Mucosa of stomach (tissue), 1 donor: Measurements from ENCODE around the gene RGS16.

Experiments
- H3K27me3 ChIP-seq: one replicate; pipeline ENCODE4 v1.7.0; 2013; ENCODE audit warnings: mild to moderate bottlenecking, low read length; ENCODE audit not compliant: control insufficient read depth, insufficient read depth
- H3K36me3 ChIP-seq: one replicate; pipeline ENCODE4 v1.7.0; 2013; ENCODE audit warnings: low read length; ENCODE audit not compliant: control insufficient read depth, insufficient read depth
- H3K4me1 ChIP-seq: one replicate; pipeline ENCODE4 v1.7.0; 2013; ENCODE audit warnings: mild to moderate bottlenecking, low read length; ENCODE audit not compliant: control insufficient read depth, insufficient read depth
- H3K4me3 ChIP-seq: one replicate; pipeline ENCODE4 v1.7.0; 2013; ENCODE audit warnings: low read length
- H3K9ac ChIP-seq: one replicate; pipeline ENCODE4 v1.7.0; 2013; ENCODE audit warnings: mild to moderate bottlenecking, low read length, moderate library complexity
- H3K9me3 ChIP-seq: one replicate; pipeline ENCODE4 v1.7.0; 2013; ENCODE audit warnings: mild to moderate bottlenecking, low read length, moderate library complexity; ENCODE audit not compliant: control insufficient read depth
- donor health status: Pancreatic carcinoma.

RGS16 gene

DNA sequence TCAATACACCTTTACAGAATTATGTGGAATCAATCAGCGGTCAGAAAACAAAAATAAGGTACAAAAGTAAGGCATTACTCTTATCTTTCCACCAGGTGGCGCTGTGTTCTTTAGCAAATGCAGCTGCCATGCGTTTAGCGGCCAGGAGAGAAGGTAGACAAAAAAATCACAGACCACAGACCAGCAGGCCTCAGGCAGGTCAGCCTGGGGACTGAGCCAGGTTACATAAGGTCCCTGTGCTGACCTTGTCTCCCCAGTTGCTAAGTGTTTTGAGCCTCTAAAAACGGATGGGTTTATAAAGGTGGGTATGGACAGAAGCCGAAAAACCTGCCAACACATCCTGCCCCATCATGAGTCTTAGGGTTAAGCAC lies 2.8 kb downstream of the RGS16 start:
- Histone ChIP-seq H3K9ac (no peak overlapping the region), H3K4me1 (peaks cover 37% of the 10 kb centered on the region), H3K36me3 (peaks cover 3% of the 10 kb centered on the region), H3K9me3 (no peaks in the 10 kb centered on the region), H3K4me3 (no peak overlapping the region), H3K27me3 (no peaks in the 10 kb centered on the region)

DNA sequence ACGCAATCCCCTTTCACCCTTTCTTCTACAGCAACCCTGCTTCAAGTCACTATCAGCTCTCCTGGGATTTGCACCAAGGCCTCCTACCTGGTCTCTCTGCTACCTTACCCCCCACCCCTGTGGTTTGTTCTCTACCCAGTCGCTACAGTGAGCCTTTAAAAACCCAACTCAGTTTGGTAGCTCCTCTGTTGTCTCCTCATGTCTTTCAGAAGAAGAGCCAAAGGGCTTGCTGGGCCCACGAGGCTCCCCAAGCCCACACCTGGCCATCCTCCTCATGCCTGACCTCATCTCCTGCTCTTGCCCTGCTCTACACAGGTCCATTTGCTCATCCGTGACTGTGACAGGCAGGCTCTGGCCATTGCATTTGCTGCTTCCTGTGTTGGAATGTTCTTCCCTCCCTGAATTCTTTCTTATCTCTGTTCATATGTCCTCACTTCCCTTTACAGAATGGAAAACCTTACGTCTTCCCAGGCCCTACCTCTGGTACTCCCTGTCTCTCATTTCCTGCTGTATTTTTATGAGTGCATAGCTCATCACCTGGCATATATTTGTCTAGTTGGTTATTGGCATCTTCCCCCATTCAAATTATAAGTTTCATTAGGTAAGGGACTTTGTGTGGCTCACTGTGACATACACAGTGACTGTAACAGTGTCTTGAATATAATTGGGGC lies 3.3 kb downstream of the RGS16 start:
- H3K9me3 ChIP-seq = no peaks in the 10 kb centered on the region
- peaks cover 3% of the 10 kb centered on the region for H3K36me3 ChIP-seq
- H3K9ac ChIP-seq = no peak overlapping the region
- no peak overlapping the region for H3K4me3 ChIP-seq
- H3K4me1 ChIP-seq = peaks cover 37% of the 10 kb centered on the region
- no peaks in the 10 kb centered on the region for H3K27me3 ChIP-seq

DNA sequence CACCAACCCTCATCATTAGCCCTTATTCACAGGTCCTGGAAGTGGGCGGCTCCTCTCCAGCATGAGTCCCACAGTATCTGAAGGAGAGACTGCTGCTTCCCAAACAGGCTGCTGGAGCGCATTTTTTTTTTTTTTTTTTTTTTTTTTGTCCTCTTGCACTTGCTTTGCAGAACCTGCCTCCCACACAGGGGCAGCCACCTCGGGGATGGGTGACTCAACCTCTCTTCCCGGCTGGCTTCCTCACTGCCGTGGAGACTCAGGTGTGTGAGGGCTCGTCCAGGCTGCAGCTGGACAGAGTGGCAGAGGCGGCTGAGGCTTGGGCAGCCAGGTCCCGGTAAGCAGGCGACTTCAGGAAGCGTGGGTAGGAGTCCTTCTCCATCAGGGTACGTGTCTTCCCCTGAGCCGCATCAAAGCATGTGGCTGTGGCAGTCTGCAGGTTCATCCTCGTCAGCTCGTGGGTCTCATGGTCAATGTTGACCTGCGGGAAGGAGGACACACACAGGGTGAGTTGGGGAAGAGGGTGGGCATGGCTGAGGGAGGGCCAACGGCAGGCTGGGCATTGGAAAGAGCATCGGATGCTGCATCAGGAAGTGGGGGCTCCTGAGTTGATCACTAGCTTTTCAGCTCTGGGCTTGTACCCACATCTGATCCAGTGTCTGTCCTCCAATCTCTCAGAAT lies 4.0 kb downstream of the RGS16 start:
- no peak overlapping the region for H3K9ac ChIP-seq
- H3K27me3 ChIP-seq = no peaks in the 10 kb centered on the region
- H3K9me3 ChIP-seq = no peaks in the 10 kb centered on the region
- H3K4me3 ChIP-seq = no peak overlapping the region
- peaks cover 3% of the 10 kb centered on the region for H3K36me3 ChIP-seq
- H3K4me1 ChIP-seq = peaks cover 37% of the 10 kb centered on the region

DNA sequence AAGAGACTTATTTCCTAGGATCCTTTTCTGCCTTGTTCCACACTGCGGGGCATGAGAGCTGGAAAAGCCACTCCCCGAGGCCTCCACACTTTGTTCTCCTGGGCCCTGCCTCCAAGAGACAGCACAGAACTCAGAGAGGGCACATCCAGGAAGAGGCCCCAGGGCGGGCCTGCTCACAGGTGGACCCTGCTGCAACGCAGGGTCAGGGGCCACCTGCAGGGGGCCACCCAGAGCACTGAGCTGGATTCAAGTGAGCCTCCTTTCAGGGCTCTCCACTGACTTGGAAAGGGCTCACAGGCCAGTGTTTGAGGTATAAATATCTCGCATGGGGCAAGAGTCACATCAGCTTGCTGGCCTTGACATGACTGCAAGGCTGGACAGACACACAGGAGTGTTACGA lies 4.8 kb downstream of the RGS16 start:
- H3K4me3 ChIP-seq = no peak overlapping the region
- peaks cover 37% of the 10 kb centered on the region for H3K4me1 ChIP-seq
- H3K9ac ChIP-seq = no peak overlapping the region
- no peaks in the 10 kb centered on the region for H3K9me3 ChIP-seq
- peaks cover 3% of the 10 kb centered on the region for H3K36me3 ChIP-seq
- no peaks in the 10 kb centered on the region for H3K27me3 ChIP-seq

DNA sequence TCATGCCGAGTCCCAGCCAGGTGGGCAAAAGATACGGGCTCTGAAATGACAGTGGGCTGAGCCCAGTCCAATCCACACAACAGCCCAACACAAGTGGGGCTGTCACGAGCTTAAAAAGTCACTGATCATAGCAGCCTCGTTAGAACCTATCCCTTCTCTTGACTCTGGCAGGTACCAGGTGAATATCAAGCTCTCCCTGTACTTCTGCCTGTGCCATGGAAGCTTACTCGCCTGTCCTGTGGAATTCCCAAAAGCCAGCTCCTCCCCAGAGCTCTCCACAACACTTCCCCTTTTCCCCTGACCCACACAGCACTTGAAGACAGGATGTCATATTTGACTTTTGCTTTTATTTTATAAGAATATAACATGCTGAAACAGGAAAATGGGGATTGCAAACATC lies 5.9 kb downstream of the RGS16 start:
- H3K9ac ChIP-seq = no peak overlapping the region
- H3K4me1 ChIP-seq = peaks cover 28% of the 10 kb centered on the region

DNA sequence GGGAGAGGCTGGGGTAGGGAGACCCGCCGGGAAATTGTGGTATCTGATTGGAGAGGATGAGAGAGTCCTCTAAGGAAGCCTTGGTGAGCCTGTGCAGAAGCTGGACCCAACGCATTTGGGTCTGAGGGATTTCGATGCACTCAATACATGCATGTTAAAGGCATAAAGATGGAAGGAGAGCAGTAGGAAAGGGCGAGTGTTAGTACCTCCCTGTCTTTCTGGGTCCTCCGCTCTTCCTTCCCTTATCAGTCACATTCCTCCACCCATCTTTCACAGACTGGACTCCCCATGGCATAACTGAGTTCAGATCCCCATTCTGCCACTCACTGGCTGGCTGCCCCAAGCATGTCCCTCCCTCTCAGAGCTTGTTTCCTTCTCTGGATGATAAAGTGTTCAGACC lies 7.3 kb downstream of the RGS16 start:
- Histone ChIP-seq H3K4me1 (peaks cover 22% of the 10 kb centered on the region), H3K9ac (no peak overlapping the region), H3K9me3 (no peaks in the 10 kb centered on the region), H3K4me3 (no peak overlapping the region), H3K27me3 (no peaks in the 10 kb centered on the region), H3K36me3 (peaks cover 3% of the 10 kb centered on the region)

More for the DNA sequence above, 5.9 kb downstream of the RGS16 start:
- H3K9me3 ChIP-seq = no peaks in the 10 kb centered on the region
- H3K36me3 ChIP-seq = peaks cover 3% of the 10 kb centered on the region
- no peak overlapping the region for H3K4me3 ChIP-seq
- H3K27me3 ChIP-seq = no peaks in the 10 kb centered on the region

DNA sequence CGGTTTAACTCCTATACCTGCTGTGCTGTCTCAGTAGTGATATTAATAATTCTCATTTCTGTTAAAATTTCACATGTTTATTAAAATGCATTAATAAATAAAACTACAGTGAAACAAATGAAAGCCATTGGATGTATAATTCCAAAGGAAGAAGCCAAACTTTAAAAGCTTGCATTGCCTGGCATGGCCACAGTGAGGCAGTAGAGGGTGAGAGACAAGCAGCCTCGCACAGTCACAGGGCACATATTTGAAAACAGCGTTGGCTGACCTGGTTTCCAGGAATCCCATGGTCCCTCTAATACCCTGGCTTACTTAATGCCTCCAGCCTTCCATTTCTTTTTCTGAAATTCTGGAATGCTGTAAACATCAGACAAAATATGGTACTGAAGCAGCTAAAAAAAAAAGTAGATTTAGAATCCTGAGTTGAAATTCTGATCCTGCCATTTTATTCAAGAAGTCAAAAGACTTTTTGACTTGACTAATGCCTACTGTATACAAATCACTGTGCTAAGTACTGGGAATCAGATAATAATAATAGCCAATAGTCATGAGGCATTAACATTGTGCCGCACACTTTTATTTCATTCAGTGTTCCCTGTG lies 8.4 kb downstream of the RGS16 start:
- Histone ChIP-seq H3K4me1 (peaks cover 17% of the 10 kb centered on the region), H3K4me3 (no peak overlapping the region), H3K9ac (no peak overlapping the region), H3K27me3 (no peaks in the 10 kb centered on the region), H3K9me3 (no peaks in the 10 kb centered on the region), H3K36me3 (peaks cover 3% of the 10 kb centered on the region)

DNA sequence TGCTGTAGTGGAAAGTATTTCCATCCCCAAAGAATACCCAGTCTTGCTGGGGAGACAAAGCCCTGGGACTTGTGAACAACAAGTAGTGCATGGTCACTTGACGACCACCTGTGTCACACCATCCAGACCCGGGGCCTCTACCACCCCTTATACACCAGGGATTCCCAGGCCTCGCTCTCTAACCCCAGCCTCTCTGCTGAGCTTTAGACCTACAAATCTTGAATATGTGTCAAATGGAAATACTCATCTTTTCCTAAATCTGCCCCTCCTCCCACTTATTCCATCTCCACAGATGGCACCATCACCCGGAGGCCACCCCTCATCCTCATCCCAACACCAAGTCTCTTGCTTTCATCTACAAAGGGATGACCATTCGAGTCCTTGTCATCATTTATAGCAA lies 14.3 kb downstream of the RGS16 start:
- Histone ChIP-seq H3K27me3 (no peaks in the 10 kb centered on the region), H3K4me1 (no peaks in the 10 kb centered on the region), H3K9ac (no peak overlapping the region), H3K9me3 (no peaks in the 10 kb centered on the region), H3K4me3 (no peak overlapping the region), H3K36me3 (no peaks in the 10 kb centered on the region)

DNA sequence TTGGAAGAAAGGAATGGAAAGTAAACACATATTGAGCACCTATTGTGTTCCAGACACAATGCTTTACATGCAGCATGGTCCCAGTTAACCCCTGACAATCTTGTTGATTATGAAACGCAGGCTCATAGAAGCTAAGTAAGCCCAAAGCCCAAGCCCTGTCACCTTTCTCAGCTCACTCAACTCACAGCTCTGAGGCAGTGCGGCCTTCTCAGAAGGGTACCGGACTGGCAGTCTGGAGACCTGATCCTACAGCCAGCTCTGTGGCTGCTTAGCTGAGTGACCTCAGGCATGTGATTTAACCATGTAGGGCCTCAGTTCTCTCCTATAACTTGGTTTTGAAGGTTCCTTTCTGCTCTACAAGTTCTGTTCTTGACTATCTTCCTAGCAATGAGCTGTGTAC lies 14.7 kb downstream of the RGS16 start:
- no peaks in the 10 kb centered on the region for H3K36me3 ChIP-seq
- no peaks in the 10 kb centered on the region for H3K27me3 ChIP-seq
- H3K9ac ChIP-seq = no peak overlapping the region
- no peaks in the 10 kb centered on the region for H3K9me3 ChIP-seq
- H3K4me1 ChIP-seq = no peaks in the 10 kb centered on the region
- H3K4me3 ChIP-seq = no peak overlapping the region

DNA sequence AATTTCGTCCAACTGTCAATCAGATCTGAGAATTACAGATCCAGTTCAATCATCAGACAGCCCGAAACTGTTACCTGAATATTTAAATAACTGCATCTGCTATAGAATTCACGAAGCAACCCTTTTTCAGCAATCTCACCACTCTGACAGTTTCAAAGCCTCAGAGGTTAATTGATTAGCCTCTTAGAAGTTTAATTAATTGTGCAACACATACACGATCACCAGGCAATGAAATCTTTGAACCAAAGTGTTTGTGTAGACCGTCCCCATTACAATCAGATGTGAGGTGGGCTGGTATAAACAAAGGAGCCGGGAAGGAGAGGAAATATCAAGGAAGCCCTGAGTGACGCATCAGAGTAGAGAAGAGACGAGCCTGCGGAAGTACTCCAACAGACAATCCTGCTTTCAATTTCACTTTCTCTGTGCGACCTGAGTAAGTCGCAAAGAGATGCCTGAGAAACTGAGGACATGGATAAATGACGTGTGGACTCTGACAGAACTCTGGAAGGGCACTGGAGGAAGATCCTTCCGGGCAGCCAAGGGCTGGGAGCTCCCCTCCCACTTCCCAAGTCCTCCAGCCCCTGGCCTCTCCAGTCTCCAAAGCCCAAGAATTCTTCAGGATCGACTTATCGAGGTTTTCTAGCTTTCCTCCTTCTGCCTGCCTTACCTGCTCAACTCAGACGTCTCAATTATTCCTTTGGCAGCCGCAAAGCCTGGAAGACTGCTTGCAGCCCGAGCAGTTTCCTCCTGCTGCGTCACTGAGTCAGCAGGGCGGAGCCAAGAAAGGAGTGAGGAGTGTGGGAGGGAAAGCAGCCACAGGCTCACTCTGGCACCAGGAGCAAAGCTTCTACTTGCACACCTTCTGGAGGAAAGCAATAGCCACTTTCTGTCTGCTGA lies 15.4 kb downstream of the RGS16 start, which contains the start of gene RNASEL:
RNASEL (minus strand) TSS at position 757 of the 897 bp plus-strand sequence. CDS start 2,450 bp downstream, outside the sequence.
- Histone ChIP-seq H3K9ac (peak within 1 kb of the TSS; percentile 94), H3K27me3 (no peaks in the 10 kb centered on the region), H3K36me3 (no peaks in the 10 kb centered on the region), H3K4me1 (no peaks in the 10 kb centered on the region), H3K9me3 (no peaks in the 10 kb centered on the region), H3K4me3 (peak within 1 kb of the TSS; percentile 83)

DNA sequence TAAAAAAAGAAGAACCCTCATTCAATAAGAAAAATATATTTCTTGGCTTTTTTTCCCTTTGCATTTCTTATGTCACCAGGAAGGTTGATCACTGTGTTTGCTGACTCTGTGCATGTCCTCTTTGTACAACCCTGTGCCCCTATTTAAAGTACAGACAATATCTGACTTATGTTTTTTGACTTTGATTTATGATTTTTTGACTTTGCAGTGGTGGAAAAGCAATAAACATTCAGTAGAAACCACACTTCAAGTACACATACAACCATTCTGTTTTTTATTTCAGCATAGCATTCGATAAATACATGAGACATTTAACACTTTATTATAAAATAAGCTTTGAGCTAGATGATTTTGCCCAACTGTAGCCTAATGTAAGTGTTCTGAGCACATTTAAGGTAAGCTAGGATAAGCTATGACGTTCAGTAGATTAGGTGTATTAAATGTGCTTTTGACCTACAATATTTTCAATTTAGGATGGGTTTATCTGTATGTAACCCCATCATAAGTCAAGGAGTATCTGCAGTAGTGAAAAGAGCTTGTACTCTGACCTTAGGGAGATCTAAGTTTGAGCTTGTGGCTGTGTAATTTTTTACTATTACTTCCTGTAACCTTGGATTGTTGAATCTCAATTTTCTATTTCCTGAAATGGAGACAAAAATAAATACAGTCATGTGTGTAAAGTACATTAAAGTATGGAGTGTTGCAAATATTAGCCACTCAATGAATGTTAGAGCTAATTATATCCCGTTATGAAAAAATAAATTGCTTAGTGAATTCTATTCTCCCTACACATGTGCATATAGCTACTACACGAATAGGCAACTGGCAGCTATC lies 16.3 kb downstream of the RGS16 start:
- H3K9ac ChIP-seq = peak overlapping the region; percentile 94
- no peaks in the 10 kb centered on the region for H3K9me3 ChIP-seq
- H3K4me1 ChIP-seq = no peaks in the 10 kb centered on the region
- no peaks in the 10 kb centered on the region for H3K27me3 ChIP-seq
- peak overlapping the region; percentile 83 for H3K4me3 ChIP-seq
- H3K36me3 ChIP-seq = no peaks in the 10 kb centered on the region
